ENCODE results near the gene C1QTNF1.

The C1QTNF1 gene, protein sequence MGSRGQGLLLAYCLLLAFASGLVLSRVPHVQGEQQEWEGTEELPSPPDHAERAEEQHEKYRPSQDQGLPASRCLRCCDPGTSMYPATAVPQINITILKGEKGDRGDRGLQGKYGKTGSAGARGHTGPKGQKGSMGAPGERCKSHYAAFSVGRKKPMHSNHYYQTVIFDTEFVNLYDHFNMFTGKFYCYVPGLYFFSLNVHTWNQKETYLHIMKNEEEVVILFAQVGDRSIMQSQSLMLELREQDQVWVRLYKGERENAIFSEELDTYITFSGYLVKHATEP

DNA sequence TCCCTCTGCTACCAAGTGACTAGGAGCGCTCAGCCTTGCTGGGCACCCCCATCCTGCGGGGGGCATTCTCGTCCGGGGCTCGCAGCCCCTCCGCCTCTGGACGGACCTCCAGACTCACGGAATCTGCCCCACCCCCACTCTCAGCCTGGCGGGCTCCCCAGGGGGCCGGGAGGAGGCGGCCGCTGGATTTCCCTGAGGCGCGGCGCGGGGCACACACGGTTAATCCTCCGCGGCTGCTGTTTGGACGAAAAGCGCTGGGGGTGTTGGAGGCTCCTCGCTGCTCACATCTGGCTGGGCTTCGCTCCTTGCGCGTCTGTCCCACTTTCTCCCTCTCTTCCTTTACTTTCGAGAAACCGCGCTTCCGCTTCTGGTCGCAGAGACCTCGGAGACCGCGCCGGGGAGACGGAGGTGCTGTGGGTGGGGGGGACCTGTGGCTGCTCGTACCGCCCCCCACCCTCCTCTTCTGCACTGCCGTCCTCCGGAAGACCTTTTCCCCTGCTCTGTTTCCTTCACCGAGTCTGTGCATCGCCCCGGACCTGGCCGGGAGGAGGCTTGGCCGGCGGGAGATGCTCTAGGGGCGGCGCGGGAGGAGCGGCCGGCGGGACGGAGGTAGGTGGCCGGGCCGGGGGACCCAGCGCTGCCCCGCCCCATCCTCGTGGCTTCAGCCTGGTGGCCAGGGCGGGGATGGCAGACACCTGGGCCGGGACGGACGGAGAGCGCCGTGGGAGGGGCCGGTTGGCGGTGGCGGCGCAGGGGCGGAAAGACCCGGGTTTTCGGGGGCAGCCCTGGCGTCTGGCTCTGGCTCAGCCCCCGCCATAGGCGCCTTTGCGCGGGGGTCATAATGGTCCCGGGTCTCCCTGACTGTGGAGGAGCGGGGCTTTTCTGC, at the start of gene C1QTNF1:
TSS of gene C1QTNF1 (plus strand) at position 284 of the 886 bp plus-strand sequence. CDS start 19,800 bp downstream, outside the sequence.
- DNase-seq (ENCODE audit: low read depth in 2 of 2, low spot score in 1 of 2): no peak

- DNase-seq (ENCODE audit: low read depth in 2 of 2, low spot score in 1 of 2): no peak
These were observed 49.1 kb upstream of the C1QTNF1 start for GRCh38 chr17:78974635-78975591.

DNA sequence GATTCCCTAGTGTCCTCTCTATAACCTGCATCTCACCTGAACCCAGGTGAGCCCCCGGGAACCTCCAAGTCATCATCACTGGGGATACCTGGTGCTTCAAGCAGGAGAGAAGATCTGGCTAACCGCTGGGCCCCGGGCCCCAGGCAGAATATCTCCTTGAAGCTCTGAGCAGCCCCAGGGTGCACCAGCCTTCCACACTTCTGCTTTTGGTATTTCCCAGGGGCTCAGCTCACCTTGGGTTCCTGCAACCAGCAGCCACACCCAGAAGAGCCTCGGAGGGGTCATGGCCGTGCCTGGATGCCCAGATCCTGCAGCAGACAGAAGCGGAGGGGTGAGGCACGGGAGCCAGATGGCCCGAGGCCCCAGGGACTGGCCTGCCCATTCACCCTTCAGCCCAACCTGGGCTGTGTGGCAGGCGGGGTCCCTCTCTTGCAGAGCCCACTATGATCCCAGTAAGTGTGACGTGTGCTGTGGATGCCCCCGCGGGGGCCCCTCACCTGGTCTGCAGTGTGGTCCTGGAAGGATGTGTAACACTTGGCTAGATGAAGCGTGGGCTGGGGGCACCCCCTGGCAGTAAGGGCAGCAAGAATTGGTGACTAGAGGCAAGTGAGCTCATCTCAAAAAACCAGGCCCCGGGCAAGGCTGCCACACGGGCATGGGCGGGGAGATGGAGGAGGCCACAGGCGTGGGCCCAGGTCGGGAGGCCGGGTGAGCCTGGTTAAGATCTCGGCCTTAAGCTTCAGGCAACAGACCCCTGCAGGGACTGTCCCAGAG, 46.9 kb upstream of the C1QTNF1 start:
- no peak for DNase-seq (ENCODE audit: low read depth in 2 of 2, low spot score in 1 of 2)

- no peak for DNase-seq (ENCODE audit: low read depth in 2 of 2, low spot score in 1 of 2)
These were observed 46.4 kb upstream of the C1QTNF1 start for GRCh38 chr17:78977681-78977943.

GRCh38 chr17:78977997-78978973, 45.7 kb upstream of the C1QTNF1 start:
- no peak for DNase-seq (ENCODE audit: low read depth in 2 of 2, low spot score in 1 of 2)

DNA sequence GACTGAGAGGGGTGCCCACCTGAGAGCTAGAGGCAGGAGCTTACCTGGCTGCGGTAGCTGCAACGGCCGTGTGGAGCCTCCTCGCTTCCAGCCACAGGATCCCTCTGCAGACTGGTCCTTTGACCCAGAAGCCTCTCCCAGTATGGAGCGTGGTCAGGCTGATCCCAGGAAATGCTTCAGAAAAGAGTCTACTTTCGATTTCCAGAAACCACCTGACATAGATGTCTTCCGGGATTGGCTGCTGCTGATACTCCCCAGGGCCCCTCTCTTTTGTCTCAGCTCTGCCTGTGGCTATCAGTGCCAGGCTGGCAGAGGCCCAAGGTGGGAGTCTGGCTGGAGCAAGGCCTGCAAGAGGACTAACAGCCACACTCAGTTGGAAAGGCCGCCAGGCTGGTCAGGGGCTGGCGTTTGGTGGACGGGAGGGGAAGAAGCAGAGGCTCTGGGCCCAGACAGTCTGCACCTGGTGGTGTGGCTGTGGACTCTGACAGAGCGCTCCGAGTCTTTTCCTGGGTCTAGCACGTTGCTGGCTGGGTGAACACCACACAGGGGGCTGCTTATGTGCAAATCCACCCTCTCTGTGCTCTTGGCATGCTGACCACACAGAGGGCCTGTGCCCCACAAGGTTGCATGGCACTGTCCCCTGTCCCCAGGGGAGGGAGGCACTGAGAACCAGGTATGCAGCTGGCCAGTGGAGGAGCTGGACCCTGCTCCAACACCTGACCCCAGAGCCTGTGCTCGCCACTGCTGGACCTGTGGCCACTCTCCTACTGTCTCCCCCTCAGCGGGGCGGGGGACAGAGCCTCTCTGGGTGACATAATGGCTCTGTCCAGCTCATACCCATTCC, 44.0 kb upstream of the C1QTNF1 start, which contains the start of gene LGALS3BP:
TSS of gene LGALS3BP (minus strand) at position 144 of the 844 bp plus-strand sequence. CDS start 2,732 bp downstream, outside the sequence.
- DNase-seq (ENCODE audit: low read depth in 2 of 2, low spot score in 1 of 2): no peak

GRCh38 chr17:78980624-78980972, 43.4 kb upstream of the C1QTNF1 start:
- no peak for DNase-seq (ENCODE audit: low read depth in 2 of 2, low spot score in 1 of 2)

DNA sequence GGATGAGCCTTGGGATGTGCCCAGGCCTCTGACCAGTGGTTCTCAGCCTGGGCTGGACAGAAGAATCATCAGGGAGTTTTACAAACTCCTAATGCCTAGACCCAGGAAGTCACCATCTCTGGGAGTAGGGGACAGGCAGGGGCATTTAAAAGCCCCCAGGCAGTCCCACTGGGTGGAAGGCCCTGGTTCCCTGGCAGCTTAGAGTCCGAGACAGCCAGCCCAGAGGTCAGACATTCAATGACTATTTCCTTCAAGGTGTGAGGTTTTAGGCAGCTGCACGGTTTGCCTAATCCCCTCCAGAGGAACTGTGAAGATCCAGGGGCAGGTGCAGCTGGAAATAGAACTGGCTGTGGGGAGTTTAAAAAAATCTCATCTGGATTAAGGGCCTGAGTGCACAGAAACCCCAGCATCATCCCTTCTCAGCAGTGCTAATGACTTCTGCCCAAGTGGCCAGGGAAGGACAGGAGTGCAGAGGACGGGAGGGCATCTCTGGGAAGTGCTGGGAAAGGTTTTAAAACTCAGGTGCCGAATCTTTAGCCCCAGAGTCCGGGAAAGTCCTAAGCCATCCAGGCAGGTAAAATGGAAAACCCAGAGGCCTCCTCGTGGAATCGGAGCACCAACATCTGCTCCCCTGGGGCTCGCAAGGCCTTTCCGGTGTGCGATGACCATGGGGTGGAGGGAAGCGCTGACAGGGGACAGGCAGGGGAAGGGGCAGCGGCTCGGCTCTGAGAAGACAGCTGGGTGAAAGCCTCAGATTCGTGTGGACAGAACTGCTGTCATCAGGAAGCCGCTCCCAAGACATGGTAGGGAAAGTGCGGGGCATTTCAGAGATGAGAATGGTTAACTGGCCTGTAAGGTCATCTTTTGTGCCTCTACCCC, 42.7 kb upstream of the C1QTNF1 start:
- no peak for DNase-seq (ENCODE audit: low read depth in 2 of 2, low spot score in 1 of 2)

GRCh38 chr17:78985395-78985794, 38.6 kb upstream of the C1QTNF1 start:
- no peak for DNase-seq (ENCODE audit: low read depth in 2 of 2, low spot score in 1 of 2)

DNA sequence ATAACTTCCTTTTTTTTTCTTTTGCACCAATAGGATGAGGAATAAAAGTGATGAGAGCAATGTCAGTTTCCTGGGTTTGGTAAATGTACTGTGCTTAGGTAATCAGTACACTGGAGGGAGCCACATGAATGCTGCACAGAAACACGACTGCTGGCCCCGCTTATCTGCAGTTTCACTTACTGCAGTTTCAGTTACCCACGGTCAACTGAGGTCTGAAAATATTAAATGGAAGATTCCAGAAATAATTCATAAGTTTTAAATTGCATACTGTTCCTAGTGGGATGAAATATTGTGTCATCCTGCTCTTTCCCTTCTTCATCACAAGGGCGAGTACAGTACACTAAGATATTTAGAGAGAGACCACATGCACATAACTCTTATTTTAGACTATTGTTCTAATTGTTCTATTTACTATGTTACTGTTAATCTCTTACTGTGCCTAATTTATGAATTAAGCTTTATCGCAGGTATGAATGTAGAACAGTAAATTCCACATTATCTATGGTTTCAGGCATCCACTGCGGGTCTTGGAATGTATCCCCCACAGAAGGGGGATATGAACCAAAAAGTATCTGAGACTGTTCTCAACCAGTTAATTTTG, 37.8 kb upstream of the C1QTNF1 start:
- no peak for DNase-seq (ENCODE audit: low read depth in 2 of 2, low spot score in 1 of 2)

DNA sequence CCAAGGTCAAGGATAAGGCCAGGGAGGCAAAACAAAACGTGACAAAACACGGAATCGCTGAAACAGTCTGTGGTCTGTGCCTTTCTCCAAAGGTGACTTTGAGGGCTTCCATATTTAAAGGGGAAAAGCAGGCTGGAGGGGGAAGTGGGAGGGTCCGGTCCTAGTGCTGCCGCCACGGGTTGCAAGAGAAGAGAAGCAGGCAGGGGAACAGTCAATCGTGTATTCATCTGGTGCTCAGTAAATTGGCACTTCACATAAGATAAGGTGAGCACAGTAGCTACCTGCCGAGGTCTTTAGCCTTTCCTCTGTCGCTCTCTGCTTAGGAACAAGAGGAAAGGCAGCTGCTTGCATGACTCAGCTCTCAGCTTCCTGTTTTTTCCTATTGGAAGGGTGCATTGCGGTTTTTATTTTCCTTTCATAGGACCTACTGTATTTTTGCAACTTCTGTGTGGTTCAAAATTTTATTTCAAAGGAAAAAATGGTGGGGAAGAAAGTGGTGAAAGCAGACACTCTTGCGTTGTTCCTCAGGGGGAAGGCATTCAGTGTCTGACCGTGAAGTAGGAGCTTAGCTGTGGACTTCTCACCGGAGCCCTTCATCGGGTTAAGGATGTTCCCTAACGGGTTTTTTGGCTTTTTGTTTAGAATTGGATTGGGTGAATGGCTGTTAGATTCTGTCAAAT, 37.2 kb upstream of the C1QTNF1 start:
- DNase-seq (ENCODE audit: low read depth in 2 of 2, low spot score in 1 of 2): no peak

DNA sequence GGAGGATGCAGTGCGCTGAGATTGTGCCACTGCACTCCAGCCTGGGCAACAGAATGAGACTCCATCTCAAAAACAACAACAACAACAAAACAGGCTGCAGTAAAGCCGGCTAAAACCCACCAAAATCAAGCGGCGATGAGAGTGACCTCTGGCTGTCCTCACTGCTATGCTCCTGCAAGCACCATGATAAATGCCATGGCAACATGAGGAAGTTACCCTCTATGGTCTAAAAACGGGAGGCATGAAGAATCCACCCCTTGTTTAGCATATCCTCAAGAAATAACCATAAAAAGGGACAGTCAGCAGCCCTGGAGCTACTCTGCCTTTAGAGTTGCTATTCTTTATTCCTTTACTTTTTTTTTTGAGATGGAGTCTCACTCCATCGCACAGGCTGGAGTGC, 35.8 kb upstream of the C1QTNF1 start:
- no peak for DNase-seq (ENCODE audit: low read depth in 2 of 2, low spot score in 1 of 2)

DNA sequence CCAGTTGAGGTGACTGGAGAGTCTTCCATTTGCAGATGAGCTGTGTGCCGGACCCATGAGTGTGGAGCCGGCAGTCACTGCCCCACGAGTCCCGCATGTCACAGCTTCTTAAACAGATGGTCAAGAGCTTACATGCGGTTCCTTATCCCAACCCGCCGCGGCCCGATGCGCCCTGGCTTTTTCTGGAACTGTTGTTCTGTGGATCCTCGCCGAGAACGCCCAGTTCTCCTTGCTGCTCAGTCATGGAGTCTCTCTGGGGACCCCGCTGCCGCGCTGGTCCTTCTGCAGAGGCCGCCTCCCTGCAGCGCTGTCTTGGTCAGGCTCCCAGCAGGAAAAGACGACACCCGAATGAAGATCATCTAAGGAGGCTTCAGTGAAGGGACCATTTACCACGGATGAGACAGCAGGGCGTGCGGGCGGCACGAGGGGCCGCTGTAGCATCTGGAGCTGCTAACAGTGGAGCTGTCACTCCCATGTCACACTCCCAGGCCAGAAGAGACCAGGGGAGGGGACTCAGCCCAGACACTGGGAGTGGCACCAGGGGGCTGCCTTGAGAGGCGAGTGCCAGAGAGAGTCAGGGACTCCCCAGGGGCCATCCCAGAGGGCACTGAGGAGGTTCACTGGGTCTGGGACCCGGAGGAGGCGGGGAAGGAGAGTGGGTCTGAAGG, 33.5 kb upstream of the C1QTNF1 start:
- DNase-seq (ENCODE audit: low read depth in 2 of 2, low spot score in 1 of 2): no peak

GRCh38 chr17:78991017-78991738, 32.8 kb upstream of the C1QTNF1 start:
- no peak for DNase-seq (ENCODE audit: low read depth in 2 of 2, low spot score in 1 of 2)

- no peak for DNase-seq (ENCODE audit: low read depth in 2 of 2, low spot score in 1 of 2)
These were observed 31.9 kb upstream of the C1QTNF1 start for GRCh38 chr17:78991906-78992532.
